Caco-2 (cell line): Measurements from ENCODE around the gene CHD9NB. TPM values are rescaled to one million over a fixed set of nuclear protein-coding genes. Genes with fewer than 3 reads are reported as not detected.

Source experiments
- BruUV-seq: library from RNA; stranded (reverse); fragments of 400-500 nt; replicated peaks from 2 replicates; lab custom pipeline; 2021; lab: Mats Ljungman, UMichigan
- CTCF ChIA-PET: fragments of 300-600 bp; sonication (Branson Sonifier 250); formaldehyde crosslinking; loops from one replicate; lab custom pipeline; 2022; ENCODE audit warnings: antibody characterized with exemption; lab: Charles Lee
- POLR2A ChIA-PET: fragments of 300-600 bp; sonication (Branson Sonifier 250); formaldehyde crosslinking; loops from one replicate; lab custom pipeline; 2022; ENCODE audit warnings: antibody characterized with exemption; lab: Charles Lee
- DNase-seq, 2 experiments: peaks; one replicate each; pipeline versions ENCODE4 v3.0.0 to v3.0.0-alpha.2; 2020 to 2022
- H3K27me3 ChIP-seq: replicated peaks from 2 replicates; pipeline ENCODE4 v1.6.0; 2011; ENCODE audit warnings: low read length; ENCODE audit not compliant: control insufficient read depth, insufficient read depth
- H3K36me3 ChIP-seq: 2 replicates; pipeline ENCODE4 v1.5.1; 2011; ENCODE audit warnings: low read length; ENCODE audit not compliant: control insufficient read depth, insufficient read depth
- H3K4me1 ChIP-seq: fragments of 250-450 bp; sonication (Bioruptor Pico); 2 replicates; pipeline ENCODE4 v1.5.1; 2020; ENCODE audit warnings: mild to moderate bottlenecking
- H3K4me3 ChIP-seq: 2 replicates; pipeline ENCODE4 v1.5.1; 2011; ENCODE audit warnings: low read depth, mild to moderate bottlenecking, control low read depth, low read length
- H3K9me3 ChIP-seq: fragments of 250-450 bp; sonication (Bioruptor Pico); 2 replicates; pipeline ENCODE4 v1.5.1; 2020; ENCODE audit warnings: mild to moderate bottlenecking, moderate library complexity
- H3K27ac Mint-ChIP-seq: one replicate; pipeline ENCODE4 v1.8.0; 2022; ENCODE audit warnings: mixed read lengths; ENCODE audit not compliant: unreplicated experiment
- H3K27me3 Mint-ChIP-seq: one replicate; pipeline ENCODE4 v1.8.0; 2022; ENCODE audit warnings: mixed read lengths; ENCODE audit not compliant: insufficient read depth, unreplicated experiment
- H3K36me3 Mint-ChIP-seq: one replicate; pipeline ENCODE4 v1.8.0; 2022; ENCODE audit warnings: mild to moderate bottlenecking, mixed read lengths; ENCODE audit not compliant: insufficient read depth, unreplicated experiment
- H3K4me1 Mint-ChIP-seq: one replicate; pipeline ENCODE4 v1.8.0; 2022; ENCODE audit warnings: low read depth, mixed read lengths; ENCODE audit not compliant: unreplicated experiment
- H3K4me3 Mint-ChIP-seq: one replicate; pipeline ENCODE4 v1.8.0; 2022; ENCODE audit warnings: mild to moderate bottlenecking, moderate library complexity, mixed read lengths; ENCODE audit not compliant: unreplicated experiment
- H3K9me3 Mint-ChIP-seq: one replicate; pipeline ENCODE4 v1.8.0; 2022; ENCODE audit warnings: mixed read lengths; ENCODE audit not compliant: unreplicated experiment
- CTCF ChIP-seq, 2 experiments: fragments of 200-600 bp in 1 of 2; IDR thresholded peaks; 1 replicate in 1 of 2; 2 replicates in 1 of 2; pipeline versions ENCODE4 v1.5.1 to v1.8.0; 2011 to 2022; ENCODE audit warnings: antibody characterized with exemption in 1 of 2, control low read depth in 1 of 2, inconsistent platforms in 1 of 2, low read depth in 1 of 2, low read length in 1 of 2, mild to moderate bottlenecking in 1 of 2, moderate library complexity in 1 of 2; ENCODE audit not compliant: insufficient read depth in 1 of 2, severe bottlenecking in 1 of 2, unreplicated experiment in 1 of 2
- intact Hi-C: fragments of 100-400 bp; cut with micrococcal nuclease; formaldehyde crosslinking; loops from one replicate; pipeline ENCODE4 v1.10.0; 2022; ENCODE audit not compliant: unreplicated experiment
- total RNA-seq: library from RNA; stranded (reverse); gene quantifications from 2 replicates; pipeline ENCODE4 v1.2.3, GENCODE V29; 2022

Gene CHD9NB
- total RNA-seq, 1 experiment from 2014 or later: not detected

- Mint-ChIP-seq H3K27ac (no peak overlapping the region), H3K9me3 (no peaks in the 10 kb centered on the region), H3K36me3 (no peaks in the 10 kb centered on the region), H3K4me3 (no peak overlapping the region), H3K27me3 (no peaks in the 10 kb centered on the region), H3K4me1 (peaks cover 12% of the 10 kb centered on the region)
- ChIA-PET POLR2A (interaction anchor here (0.7 kb wide), 1 partner anchor 1264 kb away, joined by 3 read pairs; no protein-coding TSS in a partner anchor), CTCF (no interaction called here)
- Histone ChIP-seq H3K4me3 (no peak overlapping the region), H3K27me3 (no peaks in the 10 kb centered on the region), H3K4me1 (peaks cover 17% of the 10 kb centered on the region; the same call in 1 of the 2 replicates), H3K9me3 (no peaks in the 10 kb centered on the region), H3K36me3 (no peaks in the 10 kb centered on the region)
- no peak for DNase-seq
- intact Hi-C loops: no loop called here
- no peak for TF ChIP-seq CTCF (IDR thresholded peaks at IDR 0.05; ENCODE audit: insufficient read depth in 1 of 2, low read depth in 1 of 2, low read length in 1 of 2, severe bottlenecking in 1 of 2, unreplicated experiment in 1 of 2)
- BruUV-seq: no TSS peak
These were observed 7.1 kb downstream of the CHD9NB start for GRCh38 chr16:53045341-53046220.

- intact Hi-C loops: no loop called here
- Mint-ChIP-seq H3K4me3 (no peak overlapping the region), H3K4me1 (peaks cover 12% of the 10 kb centered on the region), H3K9me3 (no peaks in the 10 kb centered on the region), H3K36me3 (no peaks in the 10 kb centered on the region), H3K27me3 (no peaks in the 10 kb centered on the region), H3K27ac (no peak overlapping the region)
- DNase-seq: no peak
- POLR2A ChIA-PET: no interaction called here
- no peak overlapping the region for H3K4me3 ChIP-seq
- CTCF ChIA-PET: no interaction called here
- no peaks in the 10 kb centered on the region for H3K9me3 ChIP-seq
- H3K36me3 ChIP-seq: no peaks in the 10 kb centered on the region
- BruUV-seq: no TSS peak
- no peaks in the 10 kb centered on the region for H3K27me3 ChIP-seq
- peaks cover 17% of the 10 kb centered on the region; the same call in 1 of the 2 replicates for H3K4me1 ChIP-seq
- no peak for TF ChIP-seq CTCF (IDR thresholded peaks at IDR 0.05; ENCODE audit: insufficient read depth in 1 of 2, low read depth in 1 of 2, low read length in 1 of 2, severe bottlenecking in 1 of 2, unreplicated experiment in 1 of 2)
These were observed 8.6 kb downstream of the CHD9NB start for GRCh38 chr16:53043986-53044601.

- Mint-ChIP-seq H3K27me3 (no peaks in the 10 kb centered on the region), H3K9me3 (no peaks in the 10 kb centered on the region), H3K27ac (no peak overlapping the region), H3K4me1 (peaks cover 9% of the 10 kb centered on the region), H3K4me3 (no peak overlapping the region), H3K36me3 (no peaks in the 10 kb centered on the region)
- Histone ChIP-seq H3K27me3 (no peaks in the 10 kb centered on the region), H3K36me3 (no peaks in the 10 kb centered on the region), H3K9me3 (no peaks in the 10 kb centered on the region), H3K4me3 (no peak overlapping the region), H3K4me1 (peaks cover 17% of the 10 kb centered on the region; the same call in 1 of the 2 replicates)
- no peak for TF ChIP-seq CTCF (IDR thresholded peaks at IDR 0.05; ENCODE audit: insufficient read depth in 1 of 2, low read depth in 1 of 2, low read length in 1 of 2, severe bottlenecking in 1 of 2, unreplicated experiment in 1 of 2)
- no peak for DNase-seq
- BruUV-seq: no TSS peak
- ChIA-PET POLR2A (no interaction called here), CTCF (no interaction called here)
- intact Hi-C loops: no loop called here
These were observed 9.3 kb downstream of the CHD9NB start for GRCh38 chr16:53043428-53043831.
